Sigmoid colon (tissue), 7 donors: Measurements from ENCODE around the gene EXOC6. TPM values are rescaled to one million over a fixed set of nuclear protein-coding genes. Genes with fewer than 3 reads are reported as not detected.

Experiments
- DNase-seq: peaks from one replicate; pipeline ENCODE4 v3.0.0-alpha.2; 2019
- H3K27ac ChIP-seq, 4 donors: fragments of 200-600 bp; sonication (generic); one replicate each; pipeline ENCODE4 v1.5.1; 2016 to 2019; ENCODE audit warnings: mild to moderate bottlenecking in 1 of 4
- H3K27me3 ChIP-seq, 3 donors: fragments of 200-600 bp; sonication (generic); one replicate each; pipeline ENCODE4 v1.5.1; 2019; ENCODE audit warnings: mild to moderate bottlenecking in 1 of 3
- H3K36me3 ChIP-seq, 4 donors: fragments of 200-600 bp; sonication (generic); one replicate each; pipeline ENCODE4 v1.5.1; 2016 to 2019
- H3K4me1 ChIP-seq, 4 donors: fragments of 200-600 bp; sonication (generic); one replicate each; pipeline ENCODE4 v1.5.1; 2017 to 2019
- H3K4me3 ChIP-seq, 4 donors: fragments of 200-600 bp; sonication (generic); one replicate each; pipeline ENCODE4 v1.5.1; 2017 to 2019; ENCODE audit warnings: mild to moderate bottlenecking in 2 of 4, moderate library complexity in 1 of 4
- H3K9me3 ChIP-seq, 4 donors: fragments of 200-600 bp in 3 of 4; sonication (generic) in 3 of 4; one replicate each; pipeline versions ENCODE4 v1.5.1 to v1.6.1; 2013 to 2019
- EP300 ChIP-seq, 4 donors: sonication (generic); formaldehyde crosslinking; IDR thresholded peaks; one replicate each; pipeline ENCODE4 v1.6.1; 2017; ENCODE audit warnings: antibody characterized with exemption in 4 of 4
- POLR2A ChIP-seq, 2 donors: fragments of 450-650 bp; IDR thresholded peaks; one replicate each; pipeline ENCODE4 v1.6.1; 2016; ENCODE audit warnings: antibody characterized with exemption in 2 of 2, mild to moderate bottlenecking in 2 of 2, moderate library complexity in 2 of 2
- POLR2AphosphoS5 ChIP-seq, 4 donors: sonication (generic); formaldehyde crosslinking; IDR thresholded peaks; one replicate each; pipeline ENCODE4 v1.6.1; 2017; ENCODE audit warnings: antibody characterized with exemption in 4 of 4
- WGBS, 2 donors: extraction: QIAGEN DNeasy Blood & Tissue Kit; methylation state at CpG; one replicate each; pipeline ENCODE4 v1.1.7; 2013; 5-methylcytosine and 5-hydroxymethylcytosine counted together
- intact Hi-C: fragments of 100-400 bp; cut with DNase I; formaldehyde crosslinking; loops from one replicate; pipeline ENCODE4 v1.15.1; 2023
- polyA plus RNA-seq, 3 donors: library from polyadenylated mRNA; stranded (reverse); fragments of 200-250 nt; gene quantifications; one replicate each; pipeline ENCODE4 v1.2.3, GENCODE V29; 2013
- total RNA-seq, 4 donors: library from RNA; depleted of rRNA; stranded (reverse); fragments of >200 nt; gene quantifications; one replicate each; pipeline ENCODE4 v1.1.0, GENCODE V29; 2016
- TF ChIP-seq, protein P1 (sequence below), 4 experiments: fragments of 450-650 bp in 3 of 4; fragments of 200-600 bp in 1 of 4; IDR thresholded peaks; one replicate each; pipeline ENCODE4 v1.5.1; 2016 to 2019; ENCODE audit warnings: antibody characterized with exemption in 4 of 4, mild to moderate bottlenecking in 3 of 4, moderate library complexity in 2 of 4
- donor health status: healthy with polysubstance abuse.
- donor health status: Bipolar disorder and iron deficiency.
- donor health status: healthy.

The EXOC6 gene
- total and polyA plus RNA-seq, 7 donors, result 6.6 to 20.2 (median 16.6) TPM

DNA sequence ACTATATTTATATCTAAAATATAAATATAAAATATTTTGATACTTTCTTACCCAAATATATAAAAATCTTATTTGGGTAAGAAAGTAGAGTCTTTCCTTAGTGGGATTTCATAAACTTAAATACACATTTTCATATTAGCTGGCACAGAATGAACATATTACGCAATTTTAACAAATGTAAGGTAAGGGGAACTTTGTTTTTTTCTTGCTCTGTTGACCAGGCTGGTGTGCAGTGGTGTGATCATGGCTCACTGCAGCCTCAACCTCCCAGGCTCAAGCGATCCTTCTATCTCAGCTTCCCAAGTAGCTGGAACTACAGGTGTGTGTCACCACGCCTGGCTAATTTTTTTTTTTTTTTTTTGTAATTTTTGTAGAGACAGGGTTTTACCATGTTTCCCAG, 243.6 kb downstream of the EXOC6 start:
- TF ChIP-seq POLR2AphosphoS5 (IDR thresholded peaks at IDR 0.05) (no peak), EP300 (IDR thresholded peaks at IDR 0.05) (no peak), POLR2A (IDR thresholded peaks at IDR 0.05) (no peak)
- TF ChIP-seq, protein P1, sequence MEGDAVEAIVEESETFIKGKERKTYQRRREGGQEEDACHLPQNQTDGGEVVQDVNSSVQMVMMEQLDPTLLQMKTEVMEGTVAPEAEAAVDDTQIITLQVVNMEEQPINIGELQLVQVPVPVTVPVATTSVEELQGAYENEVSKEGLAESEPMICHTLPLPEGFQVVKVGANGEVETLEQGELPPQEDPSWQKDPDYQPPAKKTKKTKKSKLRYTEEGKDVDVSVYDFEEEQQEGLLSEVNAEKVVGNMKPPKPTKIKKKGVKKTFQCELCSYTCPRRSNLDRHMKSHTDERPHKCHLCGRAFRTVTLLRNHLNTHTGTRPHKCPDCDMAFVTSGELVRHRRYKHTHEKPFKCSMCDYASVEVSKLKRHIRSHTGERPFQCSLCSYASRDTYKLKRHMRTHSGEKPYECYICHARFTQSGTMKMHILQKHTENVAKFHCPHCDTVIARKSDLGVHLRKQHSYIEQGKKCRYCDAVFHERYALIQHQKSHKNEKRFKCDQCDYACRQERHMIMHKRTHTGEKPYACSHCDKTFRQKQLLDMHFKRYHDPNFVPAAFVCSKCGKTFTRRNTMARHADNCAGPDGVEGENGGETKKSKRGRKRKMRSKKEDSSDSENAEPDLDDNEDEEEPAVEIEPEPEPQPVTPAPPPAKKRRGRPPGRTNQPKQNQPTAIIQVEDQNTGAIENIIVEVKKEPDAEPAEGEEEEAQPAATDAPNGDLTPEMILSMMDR (IDR thresholded peaks at IDR 0.05), result no peak
- Histone ChIP-seq H3K4me3 (no peak overlapping the region), H3K27me3 (no peaks in the 10 kb centered on the region), H3K4me1 (no peaks in the 10 kb centered on the region), H3K9me3 (no peaks in the 10 kb centered on the region), H3K27ac (no peak overlapping the region), H3K36me3 (no peaks in the 10 kb centered on the region)
- WGBS, 2 donors, result 92 to 93% methylated on average over 3 of the region's 3 CpGs
- no peak for DNase-seq
- intact Hi-C loops, result no loop called here

DNA sequence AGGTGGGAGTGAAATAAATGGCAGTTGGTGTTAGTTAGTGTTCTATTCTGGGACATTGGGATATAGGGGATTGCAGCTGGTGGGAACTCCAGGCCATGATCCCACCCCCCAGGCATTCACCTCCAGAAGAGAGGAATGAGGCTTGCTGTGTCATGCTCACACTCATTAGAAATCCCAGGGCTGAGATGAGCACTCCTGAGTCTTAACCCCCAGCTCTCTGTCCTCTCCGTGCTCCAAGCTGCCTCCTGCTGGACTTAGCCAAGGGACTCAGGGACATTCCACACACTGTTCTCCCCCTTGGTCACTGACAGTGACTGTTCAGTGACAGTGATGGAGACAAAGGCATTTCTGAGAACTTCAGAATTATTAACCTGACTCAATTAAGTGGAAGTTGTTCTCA, 246.9 kb downstream of the EXOC6 start:
- no peak for DNase-seq
- no peaks in the 10 kb centered on the region for H3K4me1 ChIP-seq
- WGBS, 2 donors, result 76 to 82% methylated on average over 1 of the region's 1 CpG
- H3K9me3 ChIP-seq, result no peaks in the 10 kb centered on the region
- no peaks in the 10 kb centered on the region for H3K36me3 ChIP-seq
- no peak overlapping the region for H3K27ac ChIP-seq
- no peaks in the 10 kb centered on the region for H3K27me3 ChIP-seq
- TF ChIP-seq EP300 (IDR thresholded peaks at IDR 0.05) (no peak), POLR2A (IDR thresholded peaks at IDR 0.05) (no peak), POLR2AphosphoS5 (IDR thresholded peaks at IDR 0.05) (no peak)
- TF ChIP-seq, protein P1 (IDR thresholded peaks at IDR 0.05), result no peak
- intact Hi-C loops, result no loop called here
- H3K4me3 ChIP-seq, result no peak overlapping the region

DNA sequence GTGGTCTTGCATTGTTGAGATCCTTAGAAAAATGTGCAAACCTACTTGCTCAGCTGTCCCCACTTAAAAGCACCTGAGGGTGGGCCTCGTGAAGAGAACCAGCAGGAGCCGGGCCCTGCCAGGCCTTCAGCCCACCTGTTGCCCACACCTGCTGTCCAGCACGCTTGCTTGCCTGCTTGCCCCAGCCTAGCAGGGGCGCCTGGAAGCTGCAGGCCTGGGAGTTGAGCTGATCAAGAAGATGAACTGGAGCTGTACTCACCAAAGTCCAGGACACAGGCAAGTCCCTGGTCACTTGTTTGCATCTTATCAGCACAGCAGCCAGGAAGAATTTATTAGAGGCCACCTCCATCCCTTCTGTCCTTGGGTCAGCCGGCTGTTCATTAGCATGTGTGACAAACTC, 248.6 kb downstream of the EXOC6 start:
- Histone ChIP-seq H3K4me1 (no peaks in the 10 kb centered on the region), H3K4me3 (no peak overlapping the region), H3K27me3 (no peaks in the 10 kb centered on the region), H3K9me3 (no peaks in the 10 kb centered on the region), H3K36me3 (no peaks in the 10 kb centered on the region), H3K27ac (no peak overlapping the region)
- WGBS, 2 donors, result 87 to 92% methylated on average over 5 of the region's 5 CpGs
- DNase-seq, result no peak
- TF ChIP-seq POLR2A (IDR thresholded peaks at IDR 0.05) (no peak), EP300 (IDR thresholded peaks at IDR 0.05) (no peak), POLR2AphosphoS5 (IDR thresholded peaks at IDR 0.05) (no peak)
- TF ChIP-seq, protein P1 (IDR thresholded peaks at IDR 0.05), result no peak
- intact Hi-C loops, result no loop called here

DNA sequence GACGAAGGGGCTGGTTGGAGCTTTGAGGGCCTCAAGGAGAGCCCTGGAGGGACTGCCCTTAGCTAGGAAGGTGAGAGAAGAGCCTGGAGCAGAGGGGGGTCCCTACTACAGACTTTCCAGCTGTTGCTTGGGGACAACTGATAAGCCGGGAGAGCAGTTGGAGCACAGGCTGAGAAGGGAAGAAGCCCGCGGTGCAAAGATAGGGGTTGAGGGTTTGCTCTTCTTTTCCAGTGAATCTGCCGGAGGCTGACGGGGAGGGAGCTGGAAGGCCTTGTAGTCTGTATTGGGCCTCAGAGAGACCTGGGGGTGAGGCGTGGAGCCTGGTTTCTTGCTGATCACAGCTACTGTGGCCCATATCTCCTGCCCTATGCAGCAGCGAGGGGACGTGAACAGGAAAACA, 249.1 kb downstream of the EXOC6 start:
- TF ChIP-seq POLR2A (IDR thresholded peaks at IDR 0.05), result no peak
- no peak for TF ChIP-seq POLR2AphosphoS5 (IDR thresholded peaks at IDR 0.05)
- no peak for TF ChIP-seq EP300 (IDR thresholded peaks at IDR 0.05)
- TF ChIP-seq, protein P1 (IDR thresholded peaks at IDR 0.05), result no peak
- H3K4me3 ChIP-seq, result no peak overlapping the region
- no peaks in the 10 kb centered on the region for H3K36me3 ChIP-seq
- H3K27me3 ChIP-seq, result no peaks in the 10 kb centered on the region
- intact Hi-C loops, result no loop called here
- no peak for DNase-seq
- H3K27ac ChIP-seq, result no peak overlapping the region
- H3K4me1 ChIP-seq, result no peaks in the 10 kb centered on the region
- 90 to 91% methylated on average over 9 of the region's 9 CpGs for WGBS, 2 donors
- no peaks in the 10 kb centered on the region for H3K9me3 ChIP-seq

DNA sequence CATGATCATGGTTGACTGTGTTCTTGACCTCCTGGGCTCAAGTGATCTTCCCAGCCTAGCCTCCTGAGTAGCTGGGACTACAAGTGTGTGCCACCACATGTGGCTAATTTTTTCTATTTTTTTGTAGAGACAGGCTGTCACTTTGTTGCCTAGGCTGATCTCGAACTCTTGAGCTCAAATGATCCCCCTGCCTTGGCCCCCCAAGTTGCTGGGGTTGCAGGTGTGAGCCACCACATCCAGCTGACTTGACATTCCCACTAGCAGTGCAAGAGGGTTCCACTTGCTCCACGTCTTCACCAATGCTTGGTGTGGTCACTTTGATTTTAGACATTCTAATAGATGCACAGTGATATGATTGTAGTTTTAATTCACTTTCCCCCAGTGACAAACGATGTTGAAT, 250.5 kb downstream of the EXOC6 start:
- TF ChIP-seq POLR2AphosphoS5 (IDR thresholded peaks at IDR 0.05), result no peak
- TF ChIP-seq, protein P1 (IDR thresholded peaks at IDR 0.05), result no peak
- TF ChIP-seq EP300 (IDR thresholded peaks at IDR 0.05), result no peak
- no peak for TF ChIP-seq POLR2A (IDR thresholded peaks at IDR 0.05)
- DNase-seq, result no peak
- intact Hi-C loops, result no loop called here
- Histone ChIP-seq H3K36me3 (no peaks in the 10 kb centered on the region), H3K4me1 (no peaks in the 10 kb centered on the region), H3K4me3 (no peak overlapping the region), H3K9me3 (peaks cover 0 to 2% (median 0%) of the 10 kb centered on the region in 4 donors), H3K27me3 (no peaks in the 10 kb centered on the region), H3K27ac (no peak overlapping the region)
- WGBS, 2 donors, result 88 to 89% methylated on average over 3 of the region's 3 CpGs
